PC-3 (cell line): ENCODE data around the gene MTCL3.

ENCODE experiments used
- ATAC-seq: fragments of 200-7000 bp; cut with Tn5 transposase; 2 replicates; pipeline ENCODE4 v1.9.1; 2020; ENCODE audit warnings: mild to moderate bottlenecking, moderate library complexity
- BruUV-seq: library from RNA; stranded (reverse); fragments of 400-500 nt; replicated peaks from 2 replicates; lab custom pipeline; 2021; lab: Mats Ljungman, UMichigan
- CTCF ChIA-PET: fragments of 300-600 bp; sonication (Branson Sonifier 250); formaldehyde crosslinking; loops from one replicate; lab custom pipeline; 2022; ENCODE audit warnings: antibody characterized with exemption; lab: Charles Lee
- POLR2A ChIA-PET: fragments of 300-600 bp; sonication (Branson Sonifier 250); formaldehyde crosslinking; loops from one replicate; lab custom pipeline; 2022; ENCODE audit warnings: antibody characterized with exemption; ENCODE audit not compliant: unreplicated experiment; lab: Charles Lee
- DNase-seq: peaks from one replicate; pipeline ENCODE4 v3.0.0-alpha.2; 2015
- H2AFZ ChIP-seq: fragments of 300-600 bp; sonication (generic); 2 replicates; pipeline ENCODE4 v1.6.0; 2016; ENCODE audit warnings: antibody characterized with exemption, low read length
- H3F3A ChIP-seq: fragments of 300-600 bp; sonication (generic); one replicate; pipeline ENCODE4 v1.6.0; 2017; ENCODE audit warnings: antibody characterized with exemption, low read length, control low read depth, mild to moderate bottlenecking; ENCODE audit not compliant: unreplicated experiment
- H3K27ac ChIP-seq: fragments of 300-600 bp; sonication (generic); 2 replicates; pipeline ENCODE4 v1.5.1; 2016; ENCODE audit warnings: mild to moderate bottlenecking, low read length
- H3K27me3 ChIP-seq: fragments of 300-600 bp; sonication (generic); 2 replicates; pipeline ENCODE4 v1.6.1; 2016; ENCODE audit warnings: low read length, mixed read lengths
- H3K36me3 ChIP-seq: fragments of 300-600 bp; sonication (generic); 2 replicates; pipeline ENCODE4 v1.6.1; 2016; ENCODE audit warnings: low read depth, mixed run types, low read length, mixed read lengths
- H3K4me1 ChIP-seq: fragments of 300-600 bp; sonication (generic); 2 replicates; pipeline ENCODE4 v1.5.1; 2016; ENCODE audit warnings: low read length; ENCODE audit not compliant: insufficient read depth
- H3K4me2 ChIP-seq: fragments of 300-600 bp; sonication (generic); 2 replicates; pipeline ENCODE4 v1.6.0; 2016; ENCODE audit warnings: low read length
- H3K4me3 ChIP-seq: fragments of 300-600 bp; sonication (generic); 2 replicates; pipeline ENCODE4 v1.5.1; 2016; ENCODE audit warnings: mild to moderate bottlenecking, low read length, mixed read lengths
- H3K79me2 ChIP-seq: fragments of 300-600 bp; sonication (generic); 2 replicates; pipeline ENCODE4 v1.6.1; 2017; ENCODE audit warnings: low read length, mixed read lengths
- H3K9ac ChIP-seq: fragments of 300-600 bp; sonication (generic); 2 replicates; pipeline ENCODE4 v1.6.0; 2016; ENCODE audit warnings: mild to moderate bottlenecking, low read length
- H3K9me2 ChIP-seq: fragments of 300-600 bp; sonication (generic); replicated peaks from 2 replicates; pipeline ENCODE4 v1.6.1; 2016; ENCODE audit warnings: mixed run types, low read length, mixed read lengths
- H3K9me3 ChIP-seq: fragments of 300-600 bp; sonication (generic); 2 replicates; pipeline ENCODE4 v1.6.1; 2016; ENCODE audit warnings: low read length, mixed read lengths
- H4K20me1 ChIP-seq: fragments of 300-600 bp; sonication (generic); 2 replicates; pipeline ENCODE4 v1.6.1; 2016; ENCODE audit warnings: low read length, mixed read lengths
- CTCF ChIP-seq: fragments of 300-600 bp; sonication (generic); conservative IDR thresholded peaks from 2 replicates; pipeline ENCODE4 v1.5.1; 2017; ENCODE audit warnings: antibody characterized with exemption, low read depth, mild to moderate bottlenecking, low read length
- EZH2 ChIP-seq: fragments of 300-600 bp; sonication (generic); IDR thresholded peaks from one replicate; pipeline ENCODE4 v1.6.1; 2017; ENCODE audit warnings: antibody characterized with exemption, mild to moderate bottlenecking, low read length; ENCODE audit not compliant: unreplicated experiment
- EZH2phosphoT487 ChIP-seq: fragments of 300-600 bp; sonication (generic); IDR thresholded peaks from 2 replicates; pipeline ENCODE4 v1.6.1; 2018; ENCODE audit warnings: mild to moderate bottlenecking, antibody characterized with exemption, low read length, borderline replicate concordance
- intact Hi-C: fragments of 100-400 bp; cut with micrococcal nuclease; formaldehyde crosslinking; loops from 2 replicates; pipeline ENCODE4 v1.9.0; 2023

MTCL3 gene

GRCh38 chr6:127456465-127456864 is 62.7 kb downstream of the MTCL3 start:
- no peak overlapping the region for H3K4me2 ChIP-seq
- H3K9me3 ChIP-seq = no peaks in the 10 kb centered on the region
- ChIA-PET CTCF (no interaction called here), POLR2A (no interaction called here)
- no peaks in the 10 kb centered on the region for H4K20me1 ChIP-seq
- H3K9ac ChIP-seq = no peak overlapping the region
- no peaks in the 10 kb centered on the region for H3K9me2 ChIP-seq
- DNase-seq (no peak), ATAC-seq (no peak)
- peaks cover 20% of the 10 kb centered on the region for H3K4me1 ChIP-seq
- no peak for TF ChIP-seq EZH2
- no peak for TF ChIP-seq CTCF
- no peak for TF ChIP-seq EZH2phosphoT487
- no TSS peak for BruUV-seq
- H3K36me3 ChIP-seq = no peaks in the 10 kb centered on the region
- H3K27me3 ChIP-seq = no peaks in the 10 kb centered on the region
- intact Hi-C loops = no loop called here
- H2AFZ ChIP-seq = no peak overlapping the region
- no peaks in the 10 kb centered on the region for H3F3A ChIP-seq
- H3K79me2 ChIP-seq = no peaks in the 10 kb centered on the region
- no peak overlapping the region for H3K27ac ChIP-seq
- no peak overlapping the region for H3K4me3 ChIP-seq

DNA sequence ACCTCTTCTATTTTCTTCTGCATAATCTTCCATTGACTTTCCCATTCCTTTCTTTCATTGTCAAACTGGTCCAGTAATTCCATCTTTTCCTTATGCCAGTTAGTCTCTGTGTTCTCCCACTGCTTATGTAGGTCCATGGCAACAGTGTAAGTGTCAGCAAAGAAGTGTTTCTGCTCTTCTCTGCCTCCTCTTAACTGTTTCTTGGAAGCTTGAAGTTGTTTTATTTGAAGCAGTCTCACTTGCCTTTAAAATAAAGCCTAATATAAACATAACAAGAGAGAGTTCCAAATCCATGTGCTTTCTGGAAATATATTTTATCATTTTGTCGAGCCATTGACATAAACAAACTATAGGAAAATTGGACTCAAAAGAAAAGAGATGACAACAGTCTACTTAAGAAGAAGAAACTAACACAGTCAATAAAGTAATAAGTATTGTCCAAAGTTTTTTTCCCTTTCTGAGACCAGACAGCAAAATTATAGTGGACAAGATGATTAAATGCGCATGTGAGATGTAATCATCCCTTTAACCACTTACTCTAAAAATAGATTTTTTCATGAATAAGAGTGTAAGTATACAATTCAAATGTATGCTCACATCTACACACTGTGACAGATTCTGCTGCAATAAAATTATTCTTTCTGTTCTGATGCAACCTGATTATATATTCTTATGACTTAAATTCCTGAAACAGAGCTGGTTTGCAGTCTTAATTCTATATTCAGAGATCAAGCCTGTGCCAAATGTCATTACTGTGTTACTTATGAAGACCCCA is 65.1 kb downstream of the MTCL3 start:
- POLR2A ChIA-PET = no interaction called here
- no peaks in the 10 kb centered on the region for H3K79me2 ChIP-seq
- no peaks in the 10 kb centered on the region for H4K20me1 ChIP-seq
- peaks cover 19% of the 10 kb centered on the region for H3K4me1 ChIP-seq
- no peak overlapping the region for H3K4me3 ChIP-seq
- 0 out of 2 replicates have a peak, but pooled peaks cover 4% of the 10 kb centered on the region for H3K27me3 ChIP-seq
- ATAC-seq = no peak
- H3K4me2 ChIP-seq = no peak overlapping the region
- BruUV-seq = no TSS peak
- intact Hi-C loops = no loop called here
- no peak overlapping the region for H3K27ac ChIP-seq
- no peaks in the 10 kb centered on the region for H3K36me3 ChIP-seq
- TF ChIP-seq EZH2phosphoT487 (no peak), CTCF (no peak), EZH2 (no peak)
- no peak overlapping the region for H3K9ac ChIP-seq
- H3K9me3 ChIP-seq = no peaks in the 10 kb centered on the region
- no peak overlapping the region for H2AFZ ChIP-seq
- H3F3A ChIP-seq = no peaks in the 10 kb centered on the region
- no peak for DNase-seq
- H3K9me2 ChIP-seq = no peaks in the 10 kb centered on the region
- CTCF ChIA-PET = no interaction called here

DNA sequence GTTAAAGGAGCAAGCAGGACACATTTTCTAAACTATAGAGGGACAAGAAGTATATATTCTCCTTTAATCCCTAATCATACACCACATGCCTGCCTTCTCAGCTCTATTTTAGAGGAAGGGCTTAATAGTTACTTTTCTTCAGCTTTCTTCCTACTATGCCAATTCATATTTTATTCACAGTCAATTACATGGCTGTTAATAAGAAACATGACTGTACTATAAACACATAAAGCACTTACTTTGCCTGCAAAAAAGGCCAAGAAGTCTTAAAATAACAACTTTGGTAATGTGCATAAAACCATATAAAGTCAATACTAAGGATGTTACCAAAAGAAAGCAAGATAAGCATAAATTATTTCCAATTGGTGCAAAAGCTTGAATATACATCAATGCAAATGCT is 66.3 kb downstream of the MTCL3 start:
- no TSS peak for BruUV-seq
- Histone ChIP-seq H3K36me3 (no peaks in the 10 kb centered on the region), H3K9me2 (no peaks in the 10 kb centered on the region), H3K27me3 (0 out of 2 replicates have a peak, but pooled peaks cover 4% of the 10 kb centered on the region), H3F3A (no peaks in the 10 kb centered on the region), H3K4me1 (0 out of 2 replicates have a peak, but pooled peaks cover 7% of the 10 kb centered on the region), H3K9ac (no peak overlapping the region), H2AFZ (no peak overlapping the region), H3K27ac (no peak overlapping the region), H3K4me3 (no peak overlapping the region), H3K4me2 (no peak overlapping the region), H3K79me2 (no peaks in the 10 kb centered on the region), H3K9me3 (no peaks in the 10 kb centered on the region), H4K20me1 (no peaks in the 10 kb centered on the region)
- intact Hi-C loops = no loop called here
- ATAC-seq = no peak
- ChIA-PET CTCF (no interaction called here), POLR2A (no interaction called here)
- no peak for DNase-seq
- TF ChIP-seq EZH2phosphoT487 (no peak), CTCF (no peak)
